A549 (cell line): ENCODE data around the gene RPTOR.

Experiments
- KDM5A ChIP-seq: fragments of 200-600 bp; sonication (generic); IDR thresholded peaks from 2 replicates; pipeline ENCODE4 v1.6.1; 2016; ENCODE audit warnings: antibody characterized with exemption, mild to moderate bottlenecking
- MAZ ChIP-seq: fragments of 150-350 bp; IDR thresholded peaks from 2 replicates; pipeline ENCODE4 v1.6.1; 2014; ENCODE audit warnings: antibody characterized with exemption, low read depth, low read length, borderline replicate concordance
- TF ChIP-seq, protein P1 (sequence below): fragments of >200 bp; sonication (Bioruptor Twin); formaldehyde crosslinking; IDR thresholded peaks from 3 replicates; pipeline ENCODE4 v1.5.1; 2016

- TF ChIP-seq, protein P1, sequence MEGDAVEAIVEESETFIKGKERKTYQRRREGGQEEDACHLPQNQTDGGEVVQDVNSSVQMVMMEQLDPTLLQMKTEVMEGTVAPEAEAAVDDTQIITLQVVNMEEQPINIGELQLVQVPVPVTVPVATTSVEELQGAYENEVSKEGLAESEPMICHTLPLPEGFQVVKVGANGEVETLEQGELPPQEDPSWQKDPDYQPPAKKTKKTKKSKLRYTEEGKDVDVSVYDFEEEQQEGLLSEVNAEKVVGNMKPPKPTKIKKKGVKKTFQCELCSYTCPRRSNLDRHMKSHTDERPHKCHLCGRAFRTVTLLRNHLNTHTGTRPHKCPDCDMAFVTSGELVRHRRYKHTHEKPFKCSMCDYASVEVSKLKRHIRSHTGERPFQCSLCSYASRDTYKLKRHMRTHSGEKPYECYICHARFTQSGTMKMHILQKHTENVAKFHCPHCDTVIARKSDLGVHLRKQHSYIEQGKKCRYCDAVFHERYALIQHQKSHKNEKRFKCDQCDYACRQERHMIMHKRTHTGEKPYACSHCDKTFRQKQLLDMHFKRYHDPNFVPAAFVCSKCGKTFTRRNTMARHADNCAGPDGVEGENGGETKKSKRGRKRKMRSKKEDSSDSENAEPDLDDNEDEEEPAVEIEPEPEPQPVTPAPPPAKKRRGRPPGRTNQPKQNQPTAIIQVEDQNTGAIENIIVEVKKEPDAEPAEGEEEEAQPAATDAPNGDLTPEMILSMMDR, result no peak
- TF ChIP-seq KDM5A (no peak), MAZ (no peak)
Observed at GRCh38 chr17:80786470-80786869, 241.8 kb downstream of the RPTOR start.
